Activated CD8-positive, alpha-beta memory T cell treated with anti-CD3 and anti-CD28 coated beads, Interleukin-2, amount 10 ng/mL, durations not matched to agents 7 days and 5 days (primary cell): Measurements from ENCODE around the gene MICAL3. TPM values are rescaled to one million over a fixed set of nuclear protein-coding genes. Genes with fewer than 3 reads are reported as not detected.
"Not testable (repeated sequence)": the region's sequence is repeated elsewhere in the genome, so short reads cannot be mapped to it uniquely, and the experiment has no call there.

ENCODE experiments used
- ATAC-seq: fragments of 150-1000 bp; cut with Tn5 transposase; one replicate; pipeline ENCODE4 v1.10.0; 2021; ENCODE audit warnings: moderate library complexity
- CTCF ChIA-PET: fragments of 350-600 bp; sonication (Branson Sonifier 250); formaldehyde crosslinking; loops from one replicate; lab custom pipeline; 2021; ENCODE audit warnings: antibody characterized with exemption; lab: Charles Lee
- DNase-seq: peaks from one replicate; pipeline ENCODE4 v3.0.0-alpha.2; 2020
- H3K27ac Mint-ChIP-seq: one replicate; pipeline ENCODE4 v1.8.0; 2021; ENCODE audit warnings: mild to moderate bottlenecking, mixed read lengths
- H3K27me3 Mint-ChIP-seq: one replicate; pipeline ENCODE4 v1.8.0; 2021; ENCODE audit warnings: mixed read lengths
- H3K36me3 Mint-ChIP-seq: one replicate; pipeline ENCODE4 v1.8.0; 2021; ENCODE audit warnings: mild to moderate bottlenecking, mixed read lengths
- H3K4me1 Mint-ChIP-seq: one replicate; pipeline ENCODE4 v1.8.0; 2021; ENCODE audit warnings: mixed read lengths
- H3K4me3 Mint-ChIP-seq: one replicate; pipeline ENCODE4 v1.8.0; 2021; ENCODE audit warnings: mild to moderate bottlenecking, moderate library complexity, mixed read lengths
- H3K9me3 Mint-ChIP-seq: one replicate; pipeline ENCODE4 v1.8.0; 2022; ENCODE audit warnings: low read depth, mixed read lengths
- total RNA-seq, 2 experiments: library from RNA; stranded (reverse); gene quantifications; one replicate each; pipeline ENCODE4 v1.2.3, GENCODE V29; 2021

Gene MICAL3
- total RNA-seq, 2 experiments from 2014 or later = 38.8 to 41.7 TPM

DNA sequence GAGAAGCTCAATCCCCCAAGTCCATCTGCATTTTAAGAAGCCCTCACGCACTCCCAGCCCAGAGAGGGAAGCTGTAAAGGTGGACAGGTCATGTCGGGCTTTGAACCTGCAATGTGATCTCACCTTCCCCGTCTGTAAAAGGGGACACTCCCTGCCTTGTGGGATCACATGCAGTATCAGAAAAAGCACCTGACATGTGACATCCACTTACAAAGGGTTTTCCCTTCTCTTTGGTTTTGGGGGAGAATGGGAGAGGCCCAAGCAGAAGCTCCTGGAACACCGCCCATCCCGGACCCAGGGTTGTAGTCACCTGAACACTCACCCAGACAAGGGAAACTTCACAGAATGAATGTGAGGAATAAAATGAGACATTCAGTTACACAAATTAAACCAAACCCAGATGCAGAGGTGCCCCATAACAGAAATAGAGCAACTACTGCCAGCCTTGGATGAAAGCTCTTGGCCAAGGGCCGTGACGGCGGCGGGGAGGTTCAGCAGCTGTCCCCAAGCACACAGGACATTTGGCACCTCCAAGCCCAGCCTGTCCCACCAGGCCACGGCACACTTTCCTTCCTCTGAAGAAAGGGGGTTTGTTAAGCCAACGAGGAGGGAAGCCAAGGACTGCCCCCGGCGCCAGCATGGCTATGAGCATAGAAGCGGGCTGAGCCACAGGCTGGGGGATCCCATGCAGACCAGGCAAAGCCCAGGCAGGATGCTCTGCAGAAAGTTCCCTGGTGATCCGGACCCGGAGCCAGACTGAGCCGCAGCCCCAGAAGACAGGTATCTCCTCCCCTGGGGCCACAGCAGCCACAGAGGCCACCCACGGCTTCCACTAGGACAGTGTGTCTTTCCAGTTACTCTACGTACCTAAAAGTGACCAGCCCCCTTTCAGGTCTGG lies 253.9 kb downstream of the MICAL3 start:
- no peak for DNase-seq
- CTCF ChIA-PET = interaction anchor here (0.6 to 5.4 kb wide), 3 partner anchors 15 to 371 kb away, joined by 3 to 28 read pairs (median 3); no protein-coding TSS in a partner anchor
- Mint-ChIP-seq H3K9me3 (no peaks in the 10 kb centered on the region), H3K4me3 (no peak overlapping the region), H3K36me3 (peaks cover 2% of the 10 kb centered on the region), H3K27ac (no peak overlapping the region), H3K4me1 (peaks cover 34% of the 10 kb centered on the region), H3K27me3 (peaks cover 52% of the 10 kb centered on the region)
- ATAC-seq = no peak

- H3K27me3 Mint-ChIP-seq = peaks cover 56% of the 10 kb centered on the region
- no peak overlapping the region for H3K27ac Mint-ChIP-seq
- CTCF ChIA-PET = interaction anchor here (1.6 to 5.4 kb wide), 2 partner anchors 15 to 26 kb away, joined by 3 to 28 read pairs; no protein-coding TSS in a partner anchor
- H3K4me3 Mint-ChIP-seq = no peak overlapping the region
- no peaks in the 10 kb centered on the region for H3K9me3 Mint-ChIP-seq
- peaks cover 2% of the 10 kb centered on the region for H3K36me3 Mint-ChIP-seq
- peaks cover 31% of the 10 kb centered on the region for H3K4me1 Mint-ChIP-seq
- DNase-seq (no peak), ATAC-seq (no peak)
Observed at GRCh38 chr22:17769716-17770082, 254.7 kb downstream of the MICAL3 start.

DNA sequence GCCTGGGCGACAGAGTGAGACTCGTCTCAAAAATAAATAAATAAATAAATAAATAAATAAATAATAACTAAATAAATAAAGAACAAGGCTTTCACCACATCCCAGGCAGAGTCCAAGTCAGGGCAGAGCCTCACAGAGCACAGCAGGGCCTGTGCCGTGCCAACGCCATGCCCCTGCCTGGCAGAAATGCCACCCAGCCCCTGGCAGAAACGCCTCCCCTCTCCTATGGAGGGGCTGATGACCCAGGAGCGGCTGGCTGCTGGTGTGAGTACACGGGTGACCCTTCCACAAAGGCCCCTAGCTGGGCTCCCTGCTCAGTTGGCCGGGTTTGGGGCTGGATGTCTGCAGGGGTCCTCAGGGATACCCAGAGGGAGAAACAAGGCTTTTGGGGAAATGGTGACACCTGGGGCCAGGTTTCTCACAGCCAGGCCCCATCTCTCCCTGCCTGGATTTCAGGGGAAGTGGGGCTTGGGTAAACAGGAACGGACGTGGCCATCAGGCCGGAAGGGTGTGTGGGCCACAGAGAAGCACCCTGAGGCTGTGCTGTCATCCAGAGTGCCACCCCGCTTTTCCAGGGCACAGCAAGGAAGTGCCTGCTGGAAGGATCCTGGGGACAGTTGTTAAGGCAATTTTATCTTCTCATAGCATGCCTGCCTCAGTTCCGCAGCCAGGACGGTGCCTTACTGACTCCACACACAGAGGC lies 255.2 kb downstream of the MICAL3 start:
- no peaks in the 10 kb centered on the region for H3K9me3 Mint-ChIP-seq
- peaks cover 61% of the 10 kb centered on the region for H3K27me3 Mint-ChIP-seq
- H3K27ac Mint-ChIP-seq = no peak overlapping the region
- DNase-seq = no peak
- peaks cover 35% of the 10 kb centered on the region for H3K4me1 Mint-ChIP-seq
- CTCF ChIA-PET = interaction anchor here (1.3 to 1.6 kb wide), 2 partner anchors 15 to 16 kb away, joined by 3 read pairs; no protein-coding TSS in a partner anchor
- peaks cover 2% of the 10 kb centered on the region for H3K36me3 Mint-ChIP-seq
- ATAC-seq = no peak
- H3K4me3 Mint-ChIP-seq = no peak overlapping the region

- no peaks in the 10 kb centered on the region for H3K36me3 Mint-ChIP-seq
- H3K9me3 Mint-ChIP-seq = no peaks in the 10 kb centered on the region
- H3K27me3 Mint-ChIP-seq = peaks cover 58% of the 10 kb centered on the region
- H3K27ac Mint-ChIP-seq = peak overlapping the region; percentile 49
- CTCF ChIA-PET = interaction anchor here (0.8 to 1.3 kb wide), 4 partner anchors 16 to 596 kb away, joined by 3 read pairs; no protein-coding TSS in a partner anchor
- DNase-seq = peak; percentile 86
- peak overlapping the region; percentile 33 for H3K4me3 Mint-ChIP-seq
- peaks cover 23% of the 10 kb centered on the region for H3K4me1 Mint-ChIP-seq
- ATAC-seq = peak; percentile 86
Observed at GRCh38 chr22:17767233-17768065, 256.9 kb downstream of the MICAL3 start.

DNA sequence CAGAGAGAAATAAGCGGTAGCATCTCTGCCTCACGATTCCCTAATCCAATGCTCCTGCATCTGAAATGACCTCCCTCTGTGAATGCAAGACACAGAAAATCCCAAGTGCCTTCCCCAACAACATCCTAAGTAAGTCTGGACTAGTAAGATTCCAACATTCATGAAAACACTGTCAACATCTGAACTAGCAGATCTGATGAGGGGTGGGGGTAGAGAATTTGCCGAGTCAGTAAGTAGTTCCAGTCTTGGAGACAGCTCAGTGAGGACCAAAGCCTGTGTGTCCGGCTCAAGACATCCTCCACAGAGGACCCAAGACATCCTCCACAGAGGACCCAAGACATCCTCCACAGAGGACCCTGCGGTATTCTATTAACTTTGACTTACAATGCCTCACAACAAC lies 259.5 kb downstream of the MICAL3 start:
- not testable (repeated sequence) for DNase-seq, H3K9me3 Mint-ChIP-seq, ATAC-seq, H3K36me3 Mint-ChIP-seq, H3K27ac Mint-ChIP-seq, H3K4me3 Mint-ChIP-seq
- CTCF ChIA-PET = interaction anchor here (0.9 to 2.8 kb wide), 8 partner anchors 10 to 313 kb away, joined by 3 to 13 read pairs (median 4); partner anchors contain the start of gene PEX26
- Mint-ChIP-seq H3K4me1 (peaks cover 17% of the 10 kb centered on the region), H3K27me3 (peaks cover 50% of the 10 kb centered on the region)

- Mint-ChIP-seq H3K4me3 (no peak overlapping the region), H3K27ac (no peak overlapping the region), H3K36me3 (no peaks in the 10 kb centered on the region), H3K4me1 (peaks cover 17% of the 10 kb centered on the region), H3K9me3 (no peaks in the 10 kb centered on the region), H3K27me3 (peaks cover 42% of the 10 kb centered on the region)
- CTCF ChIA-PET = interaction anchor here (0.9 to 2.8 kb wide), 2 partner anchors 21 to 23 kb away, joined by 3 to 13 read pairs; no protein-coding TSS in a partner anchor
- ATAC-seq = no peak
- DNase-seq = no peak
Observed at GRCh38 chr22:17764036-17764435, 260.3 kb downstream of the MICAL3 start.

DNA sequence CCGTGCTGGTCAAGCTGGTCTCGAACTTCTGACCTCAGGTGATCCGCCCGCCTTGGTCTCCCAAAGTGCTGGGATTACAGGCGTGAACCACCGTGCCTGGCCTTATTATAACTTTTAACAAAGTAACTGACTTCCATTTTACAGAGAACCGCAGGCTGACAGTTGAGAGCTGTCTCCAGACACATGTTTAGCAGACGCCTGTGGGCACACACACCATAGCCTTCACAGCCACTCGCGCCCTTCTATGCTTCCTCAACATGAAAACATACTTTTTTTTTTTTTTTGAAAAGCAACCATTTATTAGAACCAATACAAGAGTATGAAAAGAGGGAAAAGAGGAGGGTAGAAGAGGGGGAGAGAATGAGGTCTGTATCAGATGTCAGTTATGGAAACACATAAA lies 260.9 kb downstream of the MICAL3 start:
- DNase-seq, ATAC-seq, H3K4me3 Mint-ChIP-seq, CTCF ChIA-PET, H3K27ac Mint-ChIP-seq, H3K9me3 Mint-ChIP-seq, H3K36me3 Mint-ChIP-seq: not testable (repeated sequence)
- H3K27me3 Mint-ChIP-seq = peaks cover 42% of the 10 kb centered on the region
- H3K4me1 Mint-ChIP-seq = peaks cover 17% of the 10 kb centered on the region

DNA sequence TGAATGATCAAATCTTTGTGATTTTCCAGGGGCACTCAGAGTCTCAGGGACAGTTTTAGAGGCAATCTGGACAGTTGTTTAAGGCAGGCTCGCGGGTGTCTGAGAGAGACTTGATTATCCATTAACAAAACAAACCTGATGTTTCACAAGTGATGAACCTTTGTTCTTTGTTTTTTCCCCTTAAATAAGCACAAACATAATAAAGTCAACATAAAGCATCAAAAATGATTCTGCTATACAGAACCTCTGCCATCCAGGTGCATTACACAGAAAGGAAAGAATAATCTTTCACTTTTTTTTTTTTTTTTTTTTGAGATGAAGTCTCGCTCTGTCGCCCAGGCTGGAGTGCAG lies 263.2 kb downstream of the MICAL3 start:
- no peak overlapping the region for H3K27ac Mint-ChIP-seq
- H3K4me1 Mint-ChIP-seq = peaks cover 7% of the 10 kb centered on the region
- ATAC-seq = no peak
- DNase-seq = no peak
- CTCF ChIA-PET = no interaction called here
- H3K27me3 Mint-ChIP-seq = peaks cover 34% of the 10 kb centered on the region
- H3K4me3 Mint-ChIP-seq = no peak overlapping the region
- H3K9me3 Mint-ChIP-seq = no peaks in the 10 kb centered on the region
- no peaks in the 10 kb centered on the region for H3K36me3 Mint-ChIP-seq

GRCh38 chr22:17754233-17754925 lies 270.0 kb downstream of the MICAL3 start:
- Mint-ChIP-seq H3K36me3 (no peaks in the 10 kb centered on the region), H3K4me3 (no peak overlapping the region), H3K4me1 (no peaks in the 10 kb centered on the region), H3K27me3 (no peaks in the 10 kb centered on the region), H3K27ac (no peak overlapping the region), H3K9me3 (no peaks in the 10 kb centered on the region)
- CTCF ChIA-PET = interaction anchor here (0.8 to 2.0 kb wide), 7 partner anchors 11 to 322 kb away, joined by 3 to 24 read pairs (median 4); partner anchors contain the start of gene BID
- ATAC-seq (no peak), DNase-seq (no peak)

DNA sequence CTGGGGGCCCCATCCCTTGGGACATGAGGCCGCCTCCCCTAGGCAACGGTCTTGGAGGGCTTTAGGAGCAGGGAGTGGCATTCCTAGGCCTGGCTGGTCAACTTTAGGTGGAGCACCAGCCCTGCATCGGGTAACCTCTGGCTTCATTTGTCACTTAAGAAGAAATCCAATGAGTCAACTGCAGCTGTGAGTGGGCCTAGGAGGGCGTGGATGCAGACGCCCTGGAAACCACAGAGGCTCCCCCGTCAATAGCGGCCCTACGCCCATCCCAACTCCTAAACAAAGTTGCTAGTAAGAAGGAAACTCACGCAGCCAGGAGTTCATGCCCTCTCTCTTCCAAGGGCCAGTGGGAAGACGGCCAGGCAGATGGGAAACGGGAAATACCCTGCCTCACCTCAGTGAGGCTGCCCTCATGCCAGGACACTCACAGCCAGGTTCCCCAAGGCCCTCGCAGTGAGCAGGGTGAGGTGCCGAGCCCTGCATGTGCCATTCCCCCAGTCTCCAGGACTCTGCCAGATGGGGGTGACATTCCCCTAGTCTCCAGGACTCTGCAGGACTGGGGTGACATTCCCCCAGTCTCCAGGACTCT lies 270.9 kb downstream of the MICAL3 start:
- Mint-ChIP-seq H3K36me3 (no peaks in the 10 kb centered on the region), H3K4me3 (no peak overlapping the region), H3K27me3 (no peaks in the 10 kb centered on the region), H3K4me1 (no peaks in the 10 kb centered on the region), H3K27ac (no peak overlapping the region), H3K9me3 (no peaks in the 10 kb centered on the region)
- no peak for ATAC-seq
- no peak for DNase-seq
- CTCF ChIA-PET = interaction anchor here (0.8 to 2.0 kb wide), 4 partner anchors 20 to 323 kb away, joined by 3 to 24 read pairs (median 5); partner anchors contain the start of gene BID

GRCh38 chr22:17751596-17751995 lies 272.8 kb downstream of the MICAL3 start:
- ATAC-seq (no peak), DNase-seq (no peak)
- H3K9me3 Mint-ChIP-seq = no peaks in the 10 kb centered on the region
- H3K36me3 Mint-ChIP-seq = no peaks in the 10 kb centered on the region
- no peak overlapping the region for H3K4me3 Mint-ChIP-seq
- CTCF ChIA-PET = interaction anchor here (1.5 kb wide), 1 partner anchor 9 kb away, joined by 9 read pairs; no protein-coding TSS in a partner anchor
- H3K27me3 Mint-ChIP-seq = no peaks in the 10 kb centered on the region
- H3K4me1 Mint-ChIP-seq = no peaks in the 10 kb centered on the region
- no peak overlapping the region for H3K27ac Mint-ChIP-seq
